ENCODE data around the gene RAB40B. TPM values are rescaled to one million over a fixed set of nuclear protein-coding genes. Genes with fewer than 3 reads are reported as not detected.

Gene RAB40B
- polyA plus RNA-seq, 1 donor (not counting 4 experiments of a cell fraction or from before 2014, with no cell fraction given) = 10.6 TPM

GRCh38 chr17:82664701-82665182, 33.8 kb downstream of the RAB40B start:
- DNase-seq (ENCODE audit: low read depth, low spot score) (no peak), FAIRE-seq (no peak)
- TF ChIP-seq EZH2 (IDR thresholded peaks at IDR 0.05; ENCODE audit: low read length) (no peak), CTCF (optimal IDR thresholded peaks at IDR 0.05 in 1 of 3, IDR thresholded peaks at IDR 0.05 in 1 of 3, conservative IDR thresholded peaks at IDR 0.05 in 1 of 3; ENCODE audit: extremely low read depth in 1 of 3, insufficient read depth in 2 of 3, low read length in 3 of 3) (no peak)
- Histone ChIP-seq H3K4me2 (ENCODE audit: control insufficient read depth, extremely low read depth, insufficient read depth, low read depth, low read length) (no peak overlapping the region), H3K9me3 (ENCODE audit: control insufficient read depth, low read depth, low read length) (no peaks in the 10 kb centered on the region), H3K9ac (ENCODE audit: control insufficient read depth, extremely low read depth, insufficient read depth, low read length) (no peak overlapping the region), H3K27me3 (ENCODE audit: control insufficient read depth, extremely low read depth, insufficient read depth, low read length) (no peaks in the 10 kb centered on the region), H2AFZ (ENCODE audit: control insufficient read depth, low read length) (no peak overlapping the region), H3K4me1 (ENCODE audit: control insufficient read depth, extremely low read depth, insufficient read depth, low read length) (peaks cover 2% of the 10 kb centered on the region), H3K27ac (ENCODE audit: control insufficient read depth, insufficient read depth, low read length) (no peak overlapping the region), H4K20me1 (ENCODE audit: control insufficient read depth, extremely low read depth, insufficient read depth, low read length) (no peaks in the 10 kb centered on the region), H3K36me3 (ENCODE audit: control insufficient read depth in 2 of 2, extremely low read depth in 1 of 2, insufficient read depth in 2 of 2, low read length in 2 of 2) (no peaks in the 10 kb centered on the region), H3K9me1 (ENCODE audit: control insufficient read depth, extremely low read depth, insufficient read depth, low read length) (no peaks in the 10 kb centered on the region), H3K79me2 (ENCODE audit: control insufficient read depth, insufficient read depth, low read length) (no peaks in the 10 kb centered on the region), H3K4me3 (ENCODE audit: control insufficient read depth in 2 of 3, extremely low read depth in 1 of 3, insufficient read depth in 2 of 3, low read depth in 1 of 3, low read length in 3 of 3) (no peak overlapping the region)
- dilution Hi-C loops (cut with MboI; ENCODE audit: extremely low pct_ligation_motif_present, low sequenced_read_pairs) = no loop called here

GRCh38 chr17:82664276-82664575, 34.3 kb downstream of the RAB40B start:
- H3K36me3 ChIP-seq (ENCODE audit: control insufficient read depth in 2 of 2, extremely low read depth in 1 of 2, insufficient read depth in 2 of 2, low read length in 2 of 2) = no peaks in the 10 kb centered on the region
- DNase-seq (ENCODE audit: low read depth, low spot score) (no peak), FAIRE-seq (no peak)
- H4K20me1 ChIP-seq (ENCODE audit: control insufficient read depth, extremely low read depth, insufficient read depth, low read length) = no peaks in the 10 kb centered on the region
- peaks cover 2% of the 10 kb centered on the region for H3K4me1 ChIP-seq (ENCODE audit: control insufficient read depth, extremely low read depth, insufficient read depth, low read length)
- H3K4me2 ChIP-seq (ENCODE audit: control insufficient read depth, extremely low read depth, insufficient read depth, low read depth, low read length) = no peak overlapping the region
- no peak overlapping the region for H3K4me3 ChIP-seq (ENCODE audit: control insufficient read depth in 2 of 3, extremely low read depth in 1 of 3, insufficient read depth in 2 of 3, low read depth in 1 of 3, low read length in 3 of 3)
- no peaks in the 10 kb centered on the region for H3K79me2 ChIP-seq (ENCODE audit: control insufficient read depth, insufficient read depth, low read length)
- H2AFZ ChIP-seq (ENCODE audit: control insufficient read depth, low read length) = no peak overlapping the region
- H3K9me1 ChIP-seq (ENCODE audit: control insufficient read depth, extremely low read depth, insufficient read depth, low read length) = no peaks in the 10 kb centered on the region
- H3K27ac ChIP-seq (ENCODE audit: control insufficient read depth, insufficient read depth, low read length) = no peak overlapping the region
- no peak for TF ChIP-seq CTCF (optimal IDR thresholded peaks at IDR 0.05 in 1 of 3, IDR thresholded peaks at IDR 0.05 in 1 of 3, conservative IDR thresholded peaks at IDR 0.05 in 1 of 3; ENCODE audit: extremely low read depth in 1 of 3, insufficient read depth in 2 of 3, low read length in 3 of 3)
- TF ChIP-seq EZH2 (IDR thresholded peaks at IDR 0.05; ENCODE audit: low read length) = no peak
- H3K9me3 ChIP-seq (ENCODE audit: control insufficient read depth, low read depth, low read length) = no peaks in the 10 kb centered on the region
- no peak overlapping the region for H3K9ac ChIP-seq (ENCODE audit: control insufficient read depth, extremely low read depth, insufficient read depth, low read length)
- H3K27me3 ChIP-seq (ENCODE audit: control insufficient read depth, extremely low read depth, insufficient read depth, low read length) = no peaks in the 10 kb centered on the region
- dilution Hi-C loops (cut with MboI; ENCODE audit: extremely low pct_ligation_motif_present, low sequenced_read_pairs) = no loop called here
